Left ventricle myocardium inferior (tissue), 1 donor: ENCODE measurements around the gene TANC1. TPM values are rescaled to one million over a fixed set of nuclear protein-coding genes. Genes with fewer than 3 reads are reported as not detected.

ENCODE experiments used
- DNase-seq: peaks from one replicate; pipeline ENCODE4 v3.0.0-alpha.2; 2020
- H3K27ac ChIP-seq: fragments of 200-600 bp; replicated peaks from 2 replicates; pipeline ENCODE4 v1.8.0; 2021
- H3K27me3 ChIP-seq: fragments of 200-600 bp; 2 replicates; pipeline ENCODE4 v1.8.0; 2021; ENCODE audit warnings: low read depth
- H3K36me3 ChIP-seq: fragments of 200-600 bp; 2 replicates; pipeline ENCODE4 v1.8.0; 2021
- H3K4me1 ChIP-seq: fragments of 200-600 bp; 2 replicates; pipeline ENCODE4 v1.8.0; 2021
- H3K4me3 ChIP-seq: fragments of 200-600 bp; 2 replicates; pipeline ENCODE4 v1.8.0; 2021; ENCODE audit warnings: mild to moderate bottlenecking, moderate library complexity
- H3K9me3 ChIP-seq: fragments of 200-600 bp; replicated peaks from 2 replicates; pipeline ENCODE4 v1.8.0; 2021
- CTCF ChIP-seq: fragments of 200-600 bp; IDR thresholded peaks from 2 replicates; pipeline ENCODE4 v1.8.0; 2021; ENCODE audit warnings: antibody characterized with exemption, mild to moderate bottlenecking, borderline replicate concordance
- intact Hi-C: fragments of 100-400 bp; cut with micrococcal nuclease; formaldehyde crosslinking; loops from one replicate; pipeline ENCODE4 v1.11.0; 2022
- total RNA-seq: library from RNA; stranded (reverse); fragmentation: NEBNext Ultra II Directional; extraction: Animal tissue kit (Norgen Biotek cat#: 25700); gene quantifications from one replicate; pipeline ENCODE4 v1.2.1, GENCODE V29; 2021
- donor health status: DM: no; HTN: yes; CAD: no; lungs with severe emphysema.

TANC1 gene
- total RNA-seq, 1 donor from 2014 or later, result 59.7 TPM

GRCh38 chr2:159065313-159065712, 96.9 kb downstream of the TANC1 start:
- intact Hi-C loops, result no loop called here
- TF ChIP-seq CTCF, result no peak
- Histone ChIP-seq H3K27me3 (no peaks in the 10 kb centered on the region), H3K4me1 (peaks cover 74% of the 10 kb centered on the region), H3K9me3 (no peaks in the 10 kb centered on the region), H3K27ac (peak overlapping the region; percentile 75), H3K4me3 (no peak overlapping the region), H3K36me3 (peaks cover 6% of the 10 kb centered on the region)
- DNase-seq, result no peak

- H3K4me3 ChIP-seq, result no peak overlapping the region
- no peaks in the 10 kb centered on the region for H3K27me3 ChIP-seq
- H3K9me3 ChIP-seq, result no peaks in the 10 kb centered on the region
- H3K4me1 ChIP-seq, result peaks cover 71% of the 10 kb centered on the region
- no peak for DNase-seq
- TF ChIP-seq CTCF, result no peak
- H3K36me3 ChIP-seq, result peaks cover 6% of the 10 kb centered on the region
- intact Hi-C loops, result no loop called here
- peak overlapping the region; percentile 75 for H3K27ac ChIP-seq
These were observed 97.5 kb downstream of the TANC1 start for GRCh38 chr2:159065891-159066290.

DNA sequence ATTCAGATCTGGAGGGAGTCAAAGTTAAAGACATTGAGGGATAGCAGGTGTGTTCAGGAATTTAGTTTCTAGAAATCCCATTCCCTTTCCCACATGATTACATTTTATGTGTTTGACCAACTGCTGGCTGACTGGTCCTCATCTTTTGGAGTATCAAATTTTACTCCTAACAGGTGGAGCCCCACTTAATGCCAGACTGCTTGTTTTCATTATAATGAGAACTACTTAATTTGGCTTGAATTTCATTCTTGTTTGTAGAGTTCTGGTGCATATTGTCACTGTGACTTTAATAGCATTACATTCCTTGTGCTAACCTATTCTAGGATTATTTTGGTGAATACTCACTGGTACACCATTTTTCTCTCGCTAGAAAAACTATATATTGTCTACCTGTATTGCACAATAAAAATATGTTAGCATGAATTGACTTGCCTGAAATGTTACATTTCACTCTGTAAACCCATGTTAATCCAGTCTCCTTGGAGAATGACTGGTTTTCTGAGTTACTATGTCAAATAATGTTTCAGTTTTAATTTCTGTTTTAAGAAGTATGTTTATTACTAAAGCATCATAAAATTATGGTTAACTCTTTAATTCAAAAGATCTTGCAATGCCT, 98.2 kb downstream of the TANC1 start:
- Histone ChIP-seq H3K9me3 (no peaks in the 10 kb centered on the region), H3K4me3 (no peak overlapping the region), H3K36me3 (peaks cover 6% of the 10 kb centered on the region), H3K27ac (peak overlapping the region; percentile 75), H3K4me1 (peaks cover 71% of the 10 kb centered on the region), H3K27me3 (no peaks in the 10 kb centered on the region)
- no peak for DNase-seq
- intact Hi-C loops, result no loop called here
- TF ChIP-seq CTCF, result no peak

DNA sequence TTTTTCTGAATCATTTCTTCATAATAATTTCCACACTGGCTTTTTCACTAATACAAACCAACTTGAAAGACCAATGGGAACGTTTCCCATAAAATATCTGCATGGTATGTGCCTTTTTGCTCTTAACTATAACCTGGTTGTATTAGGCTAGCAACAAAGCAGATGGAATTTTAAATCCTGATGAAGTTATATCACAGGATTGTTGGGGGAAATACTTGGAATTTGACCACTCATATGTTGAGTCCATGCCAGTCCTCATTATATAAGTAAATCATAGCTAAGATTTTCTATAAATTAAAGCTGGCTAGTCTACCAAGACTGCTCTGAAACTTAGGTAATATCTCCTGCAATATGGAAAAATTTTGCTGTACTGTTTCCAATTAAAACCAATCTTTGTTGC, 99.5 kb downstream of the TANC1 start:
- intact Hi-C loops, result no loop called here
- H3K27me3 ChIP-seq, result no peaks in the 10 kb centered on the region
- no peak for DNase-seq
- H3K36me3 ChIP-seq, result peaks cover 6% of the 10 kb centered on the region
- no peaks in the 10 kb centered on the region for H3K9me3 ChIP-seq
- H3K27ac ChIP-seq, result peak overlapping the region; percentile 74
- TF ChIP-seq CTCF, result no peak
- H3K4me3 ChIP-seq, result no peak overlapping the region
- H3K4me1 ChIP-seq, result peaks cover 75% of the 10 kb centered on the region

DNA sequence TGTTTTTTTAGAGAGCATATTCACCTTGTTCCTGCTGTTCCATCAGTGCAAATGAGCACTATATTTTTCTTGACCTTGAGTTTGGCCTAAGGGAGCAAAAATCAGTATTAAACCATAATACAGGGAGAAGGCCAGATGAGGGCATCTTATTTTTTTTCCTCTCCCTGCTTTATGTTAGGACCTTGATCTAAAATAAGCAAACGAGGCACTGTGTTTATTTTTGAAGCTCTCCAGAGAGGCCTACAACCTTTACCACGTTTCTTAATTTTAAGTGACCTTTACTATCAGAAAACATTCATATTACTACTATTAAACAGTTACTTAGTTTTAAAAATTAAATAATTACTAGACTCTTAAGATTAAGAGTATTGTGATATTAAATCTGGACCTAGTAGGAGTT, 100.8 kb downstream of the TANC1 start:
- DNase-seq, result no peak
- no peak for TF ChIP-seq CTCF
- peaks cover 6% of the 10 kb centered on the region for H3K36me3 ChIP-seq
- H3K27ac ChIP-seq, result peak overlapping the region; percentile 74
- no peak overlapping the region for H3K4me3 ChIP-seq
- intact Hi-C loops, result no loop called here
- H3K9me3 ChIP-seq, result no peaks in the 10 kb centered on the region
- no peaks in the 10 kb centered on the region for H3K27me3 ChIP-seq
- peaks cover 72% of the 10 kb centered on the region for H3K4me1 ChIP-seq

DNA sequence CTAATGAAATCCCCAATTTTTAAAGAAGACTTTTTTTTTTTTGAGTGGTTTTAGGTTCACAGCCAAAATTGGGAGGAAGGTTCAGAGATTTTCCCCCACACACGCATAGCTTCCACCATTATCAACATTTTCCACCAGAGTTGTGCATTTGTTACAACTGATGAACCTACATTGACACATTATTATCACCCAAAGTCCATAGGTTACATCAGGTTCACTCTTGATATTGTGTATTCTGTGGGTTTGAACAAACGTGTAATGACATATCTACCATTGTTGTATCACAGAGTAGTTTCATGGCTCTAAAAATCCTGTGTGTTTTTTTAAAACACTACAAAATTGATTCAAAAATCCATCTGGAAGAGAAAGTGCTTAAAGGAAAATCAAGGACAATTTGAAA, 101.8 kb downstream of the TANC1 start:
- H3K4me3 ChIP-seq, result no peak overlapping the region
- no peak for TF ChIP-seq CTCF
- intact Hi-C loops, result no loop called here
- H3K36me3 ChIP-seq, result peaks cover 6% of the 10 kb centered on the region
- H3K27ac ChIP-seq, result peak overlapping the region; percentile 74
- no peaks in the 10 kb centered on the region for H3K27me3 ChIP-seq
- H3K4me1 ChIP-seq, result peaks cover 72% of the 10 kb centered on the region
- H3K9me3 ChIP-seq, result no peaks in the 10 kb centered on the region
- no peak for DNase-seq
